ENCODE data around the gene ANKFN1.

Gene ANKFN1

DNA sequence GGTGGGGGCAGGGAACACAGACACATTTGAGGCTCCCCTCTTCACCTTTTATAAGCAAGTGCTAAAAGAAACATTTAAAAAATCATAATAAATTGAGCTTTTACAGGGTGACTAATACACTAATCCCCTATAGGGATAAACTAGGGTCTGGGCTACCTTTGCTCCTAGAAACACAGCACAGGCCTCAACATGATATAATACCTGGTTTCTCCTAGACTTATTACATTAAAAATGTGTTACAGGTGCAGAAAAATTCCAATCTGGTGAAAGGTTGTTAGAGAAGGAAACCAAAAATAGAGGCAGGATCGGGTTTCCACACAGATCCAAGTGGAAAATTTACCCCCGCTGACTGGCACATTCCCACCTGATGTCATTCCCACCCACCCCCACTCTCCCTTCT lies 315.6 kb downstream of the ANKFN1 start:
- no peaks in the 10 kb centered on the region for H3K9me3 ChIP-seq (replicated peaks; ENCODE audit: insufficient read depth, low read length)
- H3K9ac ChIP-seq (ENCODE audit: low read length): no peak overlapping the region
- no peaks in the 10 kb centered on the region for H3K9me2 ChIP-seq (replicated peaks; ENCODE audit: insufficient read depth, low read length)
- DNase-seq: no peak
- H3K4me3 ChIP-seq (ENCODE audit: low read length): no peak overlapping the region
- H3K27me3 ChIP-seq (replicated peaks; ENCODE audit: insufficient read depth, low read length): no peaks in the 10 kb centered on the region
- H3K79me2 ChIP-seq (ENCODE audit: low read length): no peaks in the 10 kb centered on the region
- no peak overlapping the region for H3K27ac ChIP-seq (ENCODE audit: low read length)
- H3F3A ChIP-seq (ENCODE audit: insufficient read depth, low read length): no peaks in the 10 kb centered on the region
- H3K36me3 ChIP-seq (replicated peaks; ENCODE audit: insufficient read depth, low read length): no peaks in the 10 kb centered on the region
- no peak for TF ChIP-seq EZH2phosphoT487 (IDR thresholded peaks at IDR 0.05; ENCODE audit: low read length)
- TF ChIP-seq CTCF (IDR thresholded peaks at IDR 0.05; ENCODE audit: low read length): no peak
- H3K4me1 ChIP-seq (ENCODE audit: low read length): no peaks in the 10 kb centered on the region
- H3K4me2 ChIP-seq (ENCODE audit: low read depth, low read length): no peak overlapping the region
- H2AFZ ChIP-seq (ENCODE audit: low read length): no peak overlapping the region
- H4K20me1 ChIP-seq (ENCODE audit: insufficient read depth, low read length): no peaks in the 10 kb centered on the region

DNA sequence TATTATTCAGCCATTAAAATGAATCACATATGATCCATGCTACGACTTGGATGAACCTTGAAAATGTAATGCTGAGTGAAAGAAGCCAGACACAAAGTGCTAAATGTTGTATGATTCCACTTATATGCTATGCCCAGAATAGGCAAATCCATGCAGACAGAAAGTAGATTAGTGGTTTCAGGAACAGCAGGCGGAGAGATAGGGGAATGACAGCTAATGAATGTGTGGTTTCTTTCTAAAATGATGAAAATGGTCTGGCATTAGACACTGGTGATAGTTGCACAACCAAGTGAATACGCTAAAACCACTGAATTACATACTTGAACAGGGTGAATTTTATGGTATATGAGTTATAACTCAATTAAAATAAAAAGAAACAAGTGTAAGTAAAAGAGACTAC lies 318.4 kb downstream of the ANKFN1 start:
- no peak overlapping the region for H3K27ac ChIP-seq (ENCODE audit: low read length)
- H3K9me3 ChIP-seq (replicated peaks; ENCODE audit: insufficient read depth, low read length): no peaks in the 10 kb centered on the region
- no peaks in the 10 kb centered on the region for H3K4me1 ChIP-seq (ENCODE audit: low read length)
- no peak overlapping the region for H3K4me3 ChIP-seq (ENCODE audit: low read length)
- no peak overlapping the region for H2AFZ ChIP-seq (ENCODE audit: low read length)
- H3K36me3 ChIP-seq (replicated peaks; ENCODE audit: insufficient read depth, low read length): no peaks in the 10 kb centered on the region
- no peak overlapping the region for H3K9ac ChIP-seq (ENCODE audit: low read length)
- DNase-seq: no peak
- no peak overlapping the region for H3K4me2 ChIP-seq (ENCODE audit: low read depth, low read length)
- H3K9me2 ChIP-seq (replicated peaks; ENCODE audit: insufficient read depth, low read length): no peaks in the 10 kb centered on the region
- no peaks in the 10 kb centered on the region for H3K27me3 ChIP-seq (replicated peaks; ENCODE audit: insufficient read depth, low read length)
- H3F3A ChIP-seq (ENCODE audit: insufficient read depth, low read length): no peaks in the 10 kb centered on the region
- H4K20me1 ChIP-seq (ENCODE audit: insufficient read depth, low read length): no peaks in the 10 kb centered on the region
- TF ChIP-seq EZH2phosphoT487 (IDR thresholded peaks at IDR 0.05; ENCODE audit: low read length) (no peak), EZH2 (optimal IDR thresholded peaks at IDR 0.05; ENCODE audit: low read depth, low read length) (no peak), CTCF (IDR thresholded peaks at IDR 0.05; ENCODE audit: low read length) (no peak)
- no peaks in the 10 kb centered on the region for H3K79me2 ChIP-seq (ENCODE audit: low read length)

DNA sequence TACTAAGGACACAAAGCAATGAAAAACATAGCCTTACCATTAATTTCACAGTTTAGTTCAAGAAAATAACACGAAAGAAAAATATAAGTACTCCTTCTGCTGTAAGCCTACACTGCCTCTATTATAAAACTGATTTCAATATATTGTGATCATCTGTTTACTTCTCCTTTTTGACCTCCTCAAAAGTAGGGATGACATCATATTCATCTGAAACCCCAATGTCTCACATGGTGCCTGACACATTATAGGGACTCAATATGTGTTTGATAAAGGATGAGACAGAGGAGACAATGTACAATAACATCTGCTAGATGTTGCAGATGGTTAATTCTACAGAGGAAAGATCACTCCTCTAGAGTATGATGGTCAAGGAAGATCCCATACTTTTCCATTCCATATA lies 321.8 kb downstream of the ANKFN1 start:
- Histone ChIP-seq H3K27ac (ENCODE audit: low read length) (no peak overlapping the region), H3K27me3 (replicated peaks; ENCODE audit: insufficient read depth, low read length) (no peaks in the 10 kb centered on the region), H3K4me2 (ENCODE audit: low read depth, low read length) (no peak overlapping the region), H2AFZ (ENCODE audit: low read length) (no peak overlapping the region), H3F3A (ENCODE audit: insufficient read depth, low read length) (no peaks in the 10 kb centered on the region), H3K36me3 (replicated peaks; ENCODE audit: insufficient read depth, low read length) (no peaks in the 10 kb centered on the region), H3K9me2 (replicated peaks; ENCODE audit: insufficient read depth, low read length) (no peaks in the 10 kb centered on the region), H3K9me3 (replicated peaks; ENCODE audit: insufficient read depth, low read length) (no peaks in the 10 kb centered on the region), H3K4me3 (ENCODE audit: low read length) (no peak overlapping the region), H3K4me1 (ENCODE audit: low read length) (no peaks in the 10 kb centered on the region), H3K9ac (ENCODE audit: low read length) (no peak overlapping the region), H4K20me1 (ENCODE audit: insufficient read depth, low read length) (no peaks in the 10 kb centered on the region), H3K79me2 (ENCODE audit: low read length) (no peaks in the 10 kb centered on the region)
- TF ChIP-seq EZH2phosphoT487 (IDR thresholded peaks at IDR 0.05; ENCODE audit: low read length) (no peak), EZH2 (optimal IDR thresholded peaks at IDR 0.05; ENCODE audit: low read depth, low read length) (no peak), CTCF (IDR thresholded peaks at IDR 0.05; ENCODE audit: low read length) (no peak)
- DNase-seq: no peak

Measured in MM.1S (cell line).